ENCODE results near the gene ST3GAL2.

ST3GAL2 gene

GRCh38 chr16:70437582-70438557 is 1.0 kb downstream of the ST3GAL2 start:
- TF ChIP-seq POLR2AphosphoS5 (IDR thresholded peaks at IDR 0.05; ENCODE audit: low read depth), result no peak
- TF ChIP-seq GABPA (IDR thresholded peaks at IDR 0.05; ENCODE audit: low read depth), result no peak
- TF ChIP-seq, protein P1, sequence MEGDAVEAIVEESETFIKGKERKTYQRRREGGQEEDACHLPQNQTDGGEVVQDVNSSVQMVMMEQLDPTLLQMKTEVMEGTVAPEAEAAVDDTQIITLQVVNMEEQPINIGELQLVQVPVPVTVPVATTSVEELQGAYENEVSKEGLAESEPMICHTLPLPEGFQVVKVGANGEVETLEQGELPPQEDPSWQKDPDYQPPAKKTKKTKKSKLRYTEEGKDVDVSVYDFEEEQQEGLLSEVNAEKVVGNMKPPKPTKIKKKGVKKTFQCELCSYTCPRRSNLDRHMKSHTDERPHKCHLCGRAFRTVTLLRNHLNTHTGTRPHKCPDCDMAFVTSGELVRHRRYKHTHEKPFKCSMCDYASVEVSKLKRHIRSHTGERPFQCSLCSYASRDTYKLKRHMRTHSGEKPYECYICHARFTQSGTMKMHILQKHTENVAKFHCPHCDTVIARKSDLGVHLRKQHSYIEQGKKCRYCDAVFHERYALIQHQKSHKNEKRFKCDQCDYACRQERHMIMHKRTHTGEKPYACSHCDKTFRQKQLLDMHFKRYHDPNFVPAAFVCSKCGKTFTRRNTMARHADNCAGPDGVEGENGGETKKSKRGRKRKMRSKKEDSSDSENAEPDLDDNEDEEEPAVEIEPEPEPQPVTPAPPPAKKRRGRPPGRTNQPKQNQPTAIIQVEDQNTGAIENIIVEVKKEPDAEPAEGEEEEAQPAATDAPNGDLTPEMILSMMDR (IDR thresholded peaks at IDR 0.05; ENCODE audit: insufficient read depth, low read length), result no peak
- no peak for TF ChIP-seq SPI1 (IDR thresholded peaks at IDR 0.05; ENCODE audit: borderline replicate concordance, low read depth)
- TF ChIP-seq, protein P2, sequence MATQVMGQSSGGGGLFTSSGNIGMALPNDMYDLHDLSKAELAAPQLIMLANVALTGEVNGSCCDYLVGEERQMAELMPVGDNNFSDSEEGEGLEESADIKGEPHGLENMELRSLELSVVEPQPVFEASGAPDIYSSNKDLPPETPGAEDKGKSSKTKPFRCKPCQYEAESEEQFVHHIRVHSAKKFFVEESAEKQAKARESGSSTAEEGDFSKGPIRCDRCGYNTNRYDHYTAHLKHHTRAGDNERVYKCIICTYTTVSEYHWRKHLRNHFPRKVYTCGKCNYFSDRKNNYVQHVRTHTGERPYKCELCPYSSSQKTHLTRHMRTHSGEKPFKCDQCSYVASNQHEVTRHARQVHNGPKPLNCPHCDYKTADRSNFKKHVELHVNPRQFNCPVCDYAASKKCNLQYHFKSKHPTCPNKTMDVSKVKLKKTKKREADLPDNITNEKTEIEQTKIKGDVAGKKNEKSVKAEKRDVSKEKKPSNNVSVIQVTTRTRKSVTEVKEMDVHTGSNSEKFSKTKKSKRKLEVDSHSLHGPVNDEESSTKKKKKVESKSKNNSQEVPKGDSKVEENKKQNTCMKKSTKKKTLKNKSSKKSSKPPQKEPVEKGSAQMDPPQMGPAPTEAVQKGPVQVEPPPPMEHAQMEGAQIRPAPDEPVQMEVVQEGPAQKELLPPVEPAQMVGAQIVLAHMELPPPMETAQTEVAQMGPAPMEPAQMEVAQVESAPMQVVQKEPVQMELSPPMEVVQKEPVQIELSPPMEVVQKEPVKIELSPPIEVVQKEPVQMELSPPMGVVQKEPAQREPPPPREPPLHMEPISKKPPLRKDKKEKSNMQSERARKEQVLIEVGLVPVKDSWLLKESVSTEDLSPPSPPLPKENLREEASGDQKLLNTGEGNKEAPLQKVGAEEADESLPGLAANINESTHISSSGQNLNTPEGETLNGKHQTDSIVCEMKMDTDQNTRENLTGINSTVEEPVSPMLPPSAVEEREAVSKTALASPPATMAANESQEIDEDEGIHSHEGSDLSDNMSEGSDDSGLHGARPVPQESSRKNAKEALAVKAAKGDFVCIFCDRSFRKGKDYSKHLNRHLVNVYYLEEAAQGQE (IDR thresholded peaks at IDR 0.05; ENCODE audit: insufficient replicate concordance, low read depth), result no peak
- peak overlapping the region; percentile 18; the same call in 1 of the 2 replicates for H3K27ac ChIP-seq (replicated peaks)
- DNase-seq (ENCODE audit: low read depth in 1 of 2, low spot score in 1 of 2), result no peak
- no peaks in the 10 kb centered on the region for H3K27me3 ChIP-seq (ENCODE audit: insufficient read depth, poor library complexity, severe bottlenecking)
- H3K4me3 ChIP-seq (replicated peaks; ENCODE audit: insufficient read depth, low read length), result peak overlapping the region; percentile 75

DNA sequence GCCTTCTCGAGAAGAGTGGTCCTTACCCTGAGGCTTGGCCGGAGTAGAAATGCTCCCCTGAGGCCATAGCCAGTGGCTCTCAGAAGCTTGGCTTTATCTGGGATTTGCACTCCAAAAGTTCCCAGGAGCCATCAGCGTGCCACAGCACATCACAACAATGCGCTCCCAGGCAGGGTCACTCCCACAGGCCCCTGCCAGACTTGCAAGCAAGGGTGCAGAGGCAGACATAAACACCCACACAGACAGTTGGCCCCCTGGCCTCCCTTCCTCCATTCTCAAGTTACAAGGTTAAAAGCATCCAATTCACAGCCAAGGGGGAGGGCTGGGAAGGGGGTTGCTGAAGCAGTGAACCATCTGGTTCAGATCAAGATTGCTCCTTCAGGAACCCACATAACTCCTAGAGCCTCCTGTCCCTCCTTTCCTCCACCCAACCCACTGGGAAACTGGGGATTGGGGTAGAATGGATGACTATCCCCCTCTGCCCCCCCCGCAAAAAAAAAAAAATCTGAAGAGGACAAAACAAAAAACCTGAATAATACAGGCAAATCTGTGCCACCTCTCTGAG is 1.8 kb downstream of the ST3GAL2 start:
- Histone ChIP-seq H3K27ac (replicated peaks) (no peak overlapping the region), H3K4me3 (replicated peaks; ENCODE audit: insufficient read depth, low read length) (peak overlapping the region; percentile 75; the same call in 1 of the 2 replicates), H3K27me3 (ENCODE audit: insufficient read depth, poor library complexity, severe bottlenecking) (no peaks in the 10 kb centered on the region)
- TF ChIP-seq, protein P2 (IDR thresholded peaks at IDR 0.05; ENCODE audit: insufficient replicate concordance, low read depth), result no peak
- TF ChIP-seq SPI1 (IDR thresholded peaks at IDR 0.05; ENCODE audit: borderline replicate concordance, low read depth) (no peak), GABPA (IDR thresholded peaks at IDR 0.05; ENCODE audit: low read depth) (no peak), POLR2AphosphoS5 (IDR thresholded peaks at IDR 0.05; ENCODE audit: low read depth) (no peak)
- TF ChIP-seq, protein P1 (IDR thresholded peaks at IDR 0.05; ENCODE audit: insufficient read depth, low read length), result no peak
- DNase-seq (ENCODE audit: low read depth in 1 of 2, low spot score in 1 of 2), result no peak

DNA sequence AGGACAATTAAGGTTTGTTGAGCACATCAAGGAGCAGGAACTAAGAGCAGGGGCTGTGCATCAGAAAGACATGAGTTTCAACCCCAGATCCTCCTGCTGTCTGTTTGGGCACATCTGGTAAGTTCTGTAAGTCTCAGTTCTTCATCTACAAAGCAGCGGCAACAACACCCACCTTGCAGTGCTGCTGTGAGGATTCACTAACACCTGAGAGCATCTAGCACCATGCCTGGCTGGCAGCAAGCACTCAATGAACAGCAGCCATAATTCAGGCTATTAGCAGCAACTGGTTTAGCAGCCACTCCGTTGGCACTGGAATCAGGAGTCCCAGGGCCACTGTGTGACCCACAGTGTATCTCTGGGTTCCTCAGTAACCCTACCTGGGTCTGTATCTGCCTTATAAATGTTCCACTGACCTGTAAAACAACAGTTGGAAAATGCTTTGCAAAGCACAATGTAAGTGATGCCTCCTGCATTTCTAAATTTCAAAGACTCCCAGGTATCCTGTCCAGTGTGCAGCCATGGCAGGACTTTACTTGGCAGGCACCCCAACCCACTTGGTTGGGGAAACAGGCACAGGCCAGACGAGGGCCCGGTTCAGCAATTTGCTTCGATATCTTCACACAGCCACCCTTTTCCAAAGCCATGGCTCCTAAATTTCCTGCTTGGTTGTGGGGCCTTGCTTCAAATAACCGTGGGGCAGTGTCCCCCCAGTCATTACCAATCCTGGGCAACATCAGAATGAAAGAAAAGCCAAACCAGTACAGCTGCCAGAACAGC is 4.2 kb downstream of the ST3GAL2 start:
- H3K4me3 ChIP-seq (replicated peaks; ENCODE audit: insufficient read depth, low read length), result no peak overlapping the region
- H3K27me3 ChIP-seq (ENCODE audit: insufficient read depth, poor library complexity, severe bottlenecking), result no peaks in the 10 kb centered on the region
- TF ChIP-seq GABPA (IDR thresholded peaks at IDR 0.05; ENCODE audit: low read depth) (no peak), SPI1 (IDR thresholded peaks at IDR 0.05; ENCODE audit: borderline replicate concordance, low read depth) (no peak), POLR2AphosphoS5 (IDR thresholded peaks at IDR 0.05; ENCODE audit: low read depth) (no peak)
- TF ChIP-seq, protein P2 (IDR thresholded peaks at IDR 0.05; ENCODE audit: insufficient replicate concordance, low read depth), result no peak
- TF ChIP-seq, protein P1 (IDR thresholded peaks at IDR 0.05; ENCODE audit: insufficient read depth, low read length), result no peak
- no peak overlapping the region for H3K27ac ChIP-seq (replicated peaks)
- DNase-seq (ENCODE audit: low read depth in 1 of 2, low spot score in 1 of 2), result no peak

All from HL-60 (cell line).